Neural cell (in vitro differentiated cells): ENCODE measurements around the gene XPR1. TPM values are rescaled to one million over a fixed set of nuclear protein-coding genes. Genes with fewer than 3 reads are reported as not detected.

Source experiments
- H2AFZ ChIP-seq: fragments of 200-600, 300-800 bp; sonication (generic), shearing (Covaris generic); 2 replicates; pipeline ENCODE4 v1.6.0; 2014; ENCODE audit warnings: low read depth, mild to moderate bottlenecking, antibody characterized with exemption, low read length, moderate library complexity
- H3F3A ChIP-seq: fragments of 200-600 bp; shearing (Covaris generic); 2 replicates; pipeline ENCODE4 v1.6.1; 2016; ENCODE audit warnings: mild to moderate bottlenecking, moderate library complexity, mixed read lengths, antibody characterized with exemption, low read length; ENCODE audit not compliant: insufficient read depth, poor library complexity, severe bottlenecking
- H3K27ac ChIP-seq: fragments of 200-600, 300-800 bp; sonication (generic), shearing (Covaris generic); 2 replicates; pipeline ENCODE4 v1.5.1; 2014; ENCODE audit warnings: mild to moderate bottlenecking, low read length, moderate library complexity
- H3K27me3 ChIP-seq: fragments of 300-800, 200-600 bp; sonication (generic), shearing (Covaris generic); 2 replicates; pipeline ENCODE4 v1.6.0; 2014; ENCODE audit warnings: mild to moderate bottlenecking, low read depth, low read length, moderate library complexity; ENCODE audit not compliant: insufficient read depth
- H3K36me3 ChIP-seq: fragments of 300-800, 200-600 bp; sonication (generic), shearing (Covaris generic); 2 replicates; pipeline ENCODE4 v1.5.1; 2014; ENCODE audit warnings: mild to moderate bottlenecking, antibody characterized with exemption, low read length, moderate library complexity; ENCODE audit not compliant: insufficient read depth
- H3K4me2 ChIP-seq: fragments of 300-800, 200-600 bp; sonication (generic), shearing (Covaris generic); 2 replicates; pipeline ENCODE4 v1.6.0; 2014; ENCODE audit warnings: mild to moderate bottlenecking, low read length
- H3K4me3 ChIP-seq: fragments of 300-800, 200-600 bp; sonication (generic), shearing (Covaris generic); 2 replicates; pipeline ENCODE4 v1.5.1; 2014; ENCODE audit warnings: mild to moderate bottlenecking, low read length, moderate library complexity
- H3K79me2 ChIP-seq: fragments of 200-600 bp; shearing (Covaris generic); replicated peaks from 2 replicates; pipeline ENCODE4 v1.6.0; 2014; ENCODE audit warnings: mild to moderate bottlenecking, low read length, moderate library complexity; ENCODE audit not compliant: insufficient read depth
- H3K9ac ChIP-seq: fragments of 300-800, 200-600 bp; sonication (generic), shearing (Covaris generic); 2 replicates; pipeline ENCODE4 v1.6.1; 2016; ENCODE audit warnings: mild to moderate bottlenecking, low read length, mixed read lengths
- H3K9me2 ChIP-seq: fragments of 200-600 bp; shearing (Covaris generic); 2 replicates; pipeline ENCODE4 v1.6.1; 2016; ENCODE audit warnings: mild to moderate bottlenecking, low read length, mixed read lengths; ENCODE audit not compliant: insufficient read depth
- H3K9me3 ChIP-seq: fragments of 200-600, 300-800 bp; sonication (generic), shearing (Covaris generic); 2 replicates; pipeline ENCODE4 v1.6.1; 2016; ENCODE audit warnings: mild to moderate bottlenecking, mixed run types, low read length, moderate library complexity, mixed read lengths
- H4K20me1 ChIP-seq: fragments of 200-600 bp; shearing (Covaris generic); 2 replicates; pipeline ENCODE4 v1.6.1; 2016; ENCODE audit warnings: mild to moderate bottlenecking, mixed run types; ENCODE audit not compliant: insufficient read depth
- CTCF ChIP-seq: fragments of 450-650 bp; IDR thresholded peaks from 2 replicates; pipeline ENCODE4 v1.5.1; 2014; ENCODE audit warnings: antibody characterized with exemption, mild to moderate bottlenecking, moderate library complexity; ENCODE audit not compliant: poor library complexity, severe bottlenecking
- EP300 ChIP-seq: fragments of 450-650 bp; conservative IDR thresholded peaks from 2 replicates; pipeline ENCODE4 v1.6.1; 2014; ENCODE audit warnings: antibody characterized with exemption, mild to moderate bottlenecking, moderate library complexity; ENCODE audit not compliant: poor library complexity, severe bottlenecking
- EZH2 ChIP-seq: fragments of 200-600, 300-800 bp; shearing (Covaris generic), sonication (generic); IDR thresholded peaks from 2 replicates; pipeline ENCODE4 v1.6.1; 2014; ENCODE audit warnings: antibody characterized with exemption, low read length, borderline replicate concordance, mild to moderate bottlenecking; ENCODE audit not compliant: insufficient read depth, poor library complexity, severe bottlenecking
- MXI1 ChIP-seq: fragments of 450-650 bp; conservative IDR thresholded peaks from 2 replicates; pipeline ENCODE4 v1.6.1; 2014; ENCODE audit warnings: antibody characterized with exemption, mild to moderate bottlenecking; ENCODE audit not compliant: poor library complexity, severe bottlenecking
- POLR2AphosphoS5 ChIP-seq: IDR thresholded peaks from 2 replicates; pipeline ENCODE4 v1.6.1; 2012
- RAD21 ChIP-seq: fragments of 450-650 bp; conservative IDR thresholded peaks from 2 replicates; pipeline ENCODE4 v1.6.1; 2014; ENCODE audit warnings: antibody characterized with exemption, mild to moderate bottlenecking, moderate library complexity
- REST ChIP-seq: IDR thresholded peaks from 2 replicates; pipeline ENCODE4 v1.6.1; 2012; ENCODE audit warnings: borderline replicate concordance
- SMC3 ChIP-seq: fragments of 450-650 bp; conservative IDR thresholded peaks from 2 replicates; pipeline ENCODE4 v1.6.1; 2014; ENCODE audit warnings: antibody characterized with exemption, mild to moderate bottlenecking, moderate library complexity; ENCODE audit not compliant: poor library complexity
- TAF1 ChIP-seq: IDR thresholded peaks from 2 replicates; pipeline ENCODE4 v1.6.1; 2012; ENCODE audit warnings: low read depth
- polyA plus RNA-seq: library from polyadenylated mRNA; depleted of rRNA; stranded (reverse); fragments of >200 nt; gene quantifications from 2 replicates; pipeline ENCODE4 v1.2.3, GENCODE V29; 2014

XPR1 gene
- polyA plus RNA-seq, 1 donor from 2014 or later = 185 TPM

GRCh38 chr1:180623579-180624347 is 8.1 kb upstream of the XPR1 start:
- Histone ChIP-seq H3K9me3 (no peaks in the 10 kb centered on the region), H2AFZ (no peak overlapping the region), H3K9ac (no peak overlapping the region), H3K36me3 (no peaks in the 10 kb centered on the region), H3F3A (no peaks in the 10 kb centered on the region), H3K27ac (no peak overlapping the region), H3K27me3 (no peaks in the 10 kb centered on the region), H3K4me3 (no peak overlapping the region), H3K9me2 (no peaks in the 10 kb centered on the region), H3K4me2 (no peak overlapping the region), H4K20me1 (no peaks in the 10 kb centered on the region), H3K79me2 (no peaks in the 10 kb centered on the region)
- TF ChIP-seq TAF1 (no peak), POLR2AphosphoS5 (no peak), EP300 (no peak), EZH2 (no peak), RAD21 (no peak), CTCF (no peak), REST (no peak), SMC3 (no peak), MXI1 (no peak)

- no peaks in the 10 kb centered on the region for H3K9me2 ChIP-seq
- H3F3A ChIP-seq = no peaks in the 10 kb centered on the region
- H2AFZ ChIP-seq = no peak overlapping the region
- H3K4me2 ChIP-seq = no peak overlapping the region
- H3K9ac ChIP-seq = no peak overlapping the region
- no peaks in the 10 kb centered on the region for H3K27me3 ChIP-seq
- no peak overlapping the region for H3K4me3 ChIP-seq
- H3K79me2 ChIP-seq = no peaks in the 10 kb centered on the region
- no peaks in the 10 kb centered on the region for H3K9me3 ChIP-seq
- no peaks in the 10 kb centered on the region for H4K20me1 ChIP-seq
- no peak overlapping the region for H3K27ac ChIP-seq
- no peaks in the 10 kb centered on the region for H3K36me3 ChIP-seq
- TF ChIP-seq EP300 (no peak), SMC3 (no peak), CTCF (no peak), TAF1 (no peak), MXI1 (no peak), EZH2 (no peak), POLR2AphosphoS5 (no peak), REST (no peak), RAD21 (no peak)
Observed at GRCh38 chr1:180626711-180627110, 5.1 kb upstream of the XPR1 start.
